ENCODE data around the gene STAMBPL1.

Gene STAMBPL1

GRCh38 chr10:88911851-88912250, 31.8 kb downstream of the STAMBPL1 start:
- Histone ChIP-seq H3K9me3 (ENCODE audit: insufficient read depth, low read depth, low read length) (no peaks in the 10 kb centered on the region), H3K36me3 (ENCODE audit: insufficient read depth, low read length) (no peaks in the 10 kb centered on the region), H3K4me1 (ENCODE audit: insufficient read depth, low read length) (peaks cover 4% of the 10 kb centered on the region; the same call in 1 of the 2 replicates), H3K9ac (ENCODE audit: low read depth, low read length) (no peak overlapping the region), H3K27ac (ENCODE audit: low read depth, low read length) (no peak overlapping the region), H3K27me3 (ENCODE audit: insufficient read depth, low read length) (no peaks in the 10 kb centered on the region), H3K4me3 (ENCODE audit: low read length) (no peak overlapping the region)
- 93% methylated on average over 3 of the region's 3 CpGs for WGBS

DNA sequence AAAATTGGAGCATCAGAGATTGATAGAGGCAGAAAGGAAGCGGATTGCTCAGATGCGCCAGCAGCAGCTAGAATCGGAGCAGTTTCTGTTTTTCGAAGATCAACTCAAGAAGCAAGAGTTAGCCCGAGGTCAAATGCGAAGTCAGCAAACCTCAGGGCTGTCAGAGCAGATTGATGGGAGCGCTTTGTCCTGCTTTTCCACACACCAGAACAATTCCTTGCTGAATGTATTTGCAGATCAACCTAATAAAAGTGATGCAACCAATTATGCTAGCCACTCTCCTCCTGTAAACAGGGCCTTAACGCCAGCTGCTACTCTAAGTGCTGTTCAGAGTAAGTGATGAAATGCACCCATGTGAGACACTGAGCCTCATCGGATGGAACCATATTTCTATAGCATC, 33.1 kb downstream of the STAMBPL1 start:
- no peaks in the 10 kb centered on the region for H3K9me3 ChIP-seq (ENCODE audit: insufficient read depth, low read depth, low read length)
- H3K27ac ChIP-seq (ENCODE audit: low read depth, low read length), result no peak overlapping the region
- no peak overlapping the region for H3K4me3 ChIP-seq (ENCODE audit: low read length)
- H3K36me3 ChIP-seq (ENCODE audit: insufficient read depth, low read length), result no peaks in the 10 kb centered on the region
- no peak overlapping the region for H3K9ac ChIP-seq (ENCODE audit: low read depth, low read length)
- 94% methylated on average over 9 of the region's 9 CpGs for WGBS
- H3K4me1 ChIP-seq (ENCODE audit: insufficient read depth, low read length), result peaks cover 2% of the 10 kb centered on the region; the same call in 1 of the 2 replicates
- no peaks in the 10 kb centered on the region for H3K27me3 ChIP-seq (ENCODE audit: insufficient read depth, low read length)

- no peaks in the 10 kb centered on the region for H3K4me1 ChIP-seq (ENCODE audit: insufficient read depth, low read length)
- H3K27ac ChIP-seq (ENCODE audit: low read depth, low read length), result no peak overlapping the region
- WGBS, result 88% methylated on average over 5 of the region's 5 CpGs
- no peaks in the 10 kb centered on the region for H3K9me3 ChIP-seq (ENCODE audit: insufficient read depth, low read depth, low read length)
- H3K36me3 ChIP-seq (ENCODE audit: insufficient read depth, low read length), result no peaks in the 10 kb centered on the region
- no peak overlapping the region for H3K4me3 ChIP-seq (ENCODE audit: low read length)
- H3K27me3 ChIP-seq (ENCODE audit: insufficient read depth, low read length), result no peaks in the 10 kb centered on the region
- H3K9ac ChIP-seq (ENCODE audit: low read depth, low read length), result no peak overlapping the region
These were observed 33.7 kb downstream of the STAMBPL1 start for GRCh38 chr10:88913788-88914187.

DNA sequence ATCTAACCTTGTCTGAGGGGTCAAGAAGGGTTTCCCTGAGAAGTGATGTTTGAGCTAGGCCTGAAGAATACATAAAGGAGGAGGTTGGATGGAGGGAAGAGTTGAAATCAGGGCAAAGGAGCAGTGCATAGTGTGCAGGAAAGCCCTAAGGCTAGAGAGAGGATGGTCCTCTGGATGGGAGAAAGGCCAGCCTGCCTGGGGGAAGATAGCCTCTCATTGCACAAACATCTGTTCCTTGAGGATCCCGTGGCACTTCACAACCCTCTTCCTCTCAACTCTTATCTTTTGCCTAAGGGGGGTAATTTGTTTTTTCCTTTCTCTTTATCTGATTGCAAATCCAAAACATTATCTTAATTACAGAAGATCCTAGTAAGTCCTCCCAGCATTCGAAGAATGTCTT, 35.7 kb downstream of the STAMBPL1 start:
- no peaks in the 10 kb centered on the region for H3K36me3 ChIP-seq (ENCODE audit: insufficient read depth, low read length)
- no peaks in the 10 kb centered on the region for H3K9me3 ChIP-seq (ENCODE audit: insufficient read depth, low read depth, low read length)
- H3K9ac ChIP-seq (ENCODE audit: low read depth, low read length), result no peak overlapping the region
- H3K4me3 ChIP-seq (ENCODE audit: low read length), result no peak overlapping the region
- H3K27ac ChIP-seq (ENCODE audit: low read depth, low read length), result no peak overlapping the region
- no peaks in the 10 kb centered on the region for H3K27me3 ChIP-seq (ENCODE audit: insufficient read depth, low read length)
- H3K4me1 ChIP-seq (ENCODE audit: insufficient read depth, low read length), result no peaks in the 10 kb centered on the region
- WGBS, result no CpG with 5 or more reads among the region's 2 CpGs

DNA sequence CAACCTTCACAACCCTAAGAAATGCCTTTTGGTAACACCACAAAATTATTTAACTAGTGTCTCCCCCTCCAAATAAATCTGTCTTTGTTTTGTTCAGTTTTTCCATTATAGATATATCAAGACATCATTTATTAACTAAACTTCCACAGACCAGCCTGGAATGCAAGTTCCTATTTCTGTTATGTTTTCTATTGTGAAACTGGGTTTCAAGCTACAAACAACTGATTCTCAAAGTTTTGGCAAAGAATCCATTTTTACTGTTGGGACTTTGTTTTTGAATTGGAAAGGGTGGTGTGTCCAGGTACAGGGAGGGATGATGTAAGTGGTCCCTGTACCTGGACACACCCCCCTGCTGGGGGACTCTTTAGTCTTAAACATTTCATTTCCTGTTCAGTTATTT, 36.2 kb downstream of the STAMBPL1 start:
- H3K27ac ChIP-seq (ENCODE audit: low read depth, low read length), result no peak overlapping the region
- H3K27me3 ChIP-seq (ENCODE audit: insufficient read depth, low read length), result no peaks in the 10 kb centered on the region
- no peaks in the 10 kb centered on the region for H3K4me1 ChIP-seq (ENCODE audit: insufficient read depth, low read length)
- no peak overlapping the region for H3K4me3 ChIP-seq (ENCODE audit: low read length)
- H3K9me3 ChIP-seq (ENCODE audit: insufficient read depth, low read depth, low read length), result no peaks in the 10 kb centered on the region
- H3K9ac ChIP-seq (ENCODE audit: low read depth, low read length), result no peak overlapping the region
- H3K36me3 ChIP-seq (ENCODE audit: insufficient read depth, low read length), result no peaks in the 10 kb centered on the region

- Histone ChIP-seq H3K27me3 (ENCODE audit: insufficient read depth, low read length) (no peaks in the 10 kb centered on the region), H3K9me3 (ENCODE audit: insufficient read depth, low read depth, low read length) (no peaks in the 10 kb centered on the region), H3K4me1 (ENCODE audit: insufficient read depth, low read length) (no peaks in the 10 kb centered on the region), H3K9ac (ENCODE audit: low read depth, low read length) (no peak overlapping the region), H3K27ac (ENCODE audit: low read depth, low read length) (no peak overlapping the region), H3K36me3 (ENCODE audit: insufficient read depth, low read length) (no peaks in the 10 kb centered on the region), H3K4me3 (ENCODE audit: low read length) (no peak overlapping the region)
- WGBS, result 90% methylated on average over 3 of the region's 3 CpGs
These were observed 36.9 kb downstream of the STAMBPL1 start for GRCh38 chr10:88916986-88917385.

DNA sequence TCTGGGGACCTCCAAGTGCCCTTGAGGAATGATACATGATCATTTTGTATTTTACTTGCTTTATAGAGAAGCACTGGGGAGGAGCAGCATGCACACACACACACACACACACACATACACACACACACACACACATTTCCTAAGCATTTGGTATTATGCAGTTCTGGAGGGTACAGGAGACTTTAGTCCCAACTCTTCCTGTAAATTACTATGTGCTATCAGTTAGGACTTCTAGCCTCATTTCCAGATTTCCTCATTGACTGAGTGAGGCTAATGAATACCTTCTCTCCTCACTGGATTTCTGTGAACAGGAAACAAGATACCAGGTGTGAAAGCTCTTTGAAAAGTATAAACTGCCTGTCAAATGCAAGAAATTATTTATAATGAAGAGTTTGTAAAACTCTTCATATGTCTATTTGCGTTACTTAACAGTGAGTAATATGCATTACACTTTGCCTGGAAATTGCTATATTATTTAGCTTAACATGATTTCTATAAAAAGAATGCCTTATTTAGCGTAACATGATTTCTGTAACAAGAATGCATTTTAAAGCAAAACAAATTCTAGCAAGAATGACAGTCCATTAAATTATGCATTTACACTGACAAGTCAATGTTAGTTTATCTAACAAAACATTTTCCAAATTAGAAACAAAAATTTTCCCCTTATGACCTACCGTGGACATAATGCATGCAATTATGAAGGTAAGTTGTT, 38.3 kb downstream of the STAMBPL1 start:
- Histone ChIP-seq H3K4me3 (ENCODE audit: low read length) (no peak overlapping the region), H3K9me3 (ENCODE audit: insufficient read depth, low read depth, low read length) (no peaks in the 10 kb centered on the region), H3K27ac (ENCODE audit: low read depth, low read length) (no peak overlapping the region), H3K4me1 (ENCODE audit: insufficient read depth, low read length) (no peaks in the 10 kb centered on the region), H3K9ac (ENCODE audit: low read depth, low read length) (no peak overlapping the region), H3K27me3 (ENCODE audit: insufficient read depth, low read length) (no peaks in the 10 kb centered on the region), H3K36me3 (ENCODE audit: insufficient read depth, low read length) (no peaks in the 10 kb centered on the region)
- 100% methylated on average over 1 of the region's 3 CpGs for WGBS

GRCh38 chr10:88919041-88919440, 39.0 kb downstream of the STAMBPL1 start:
- no peak overlapping the region for H3K9ac ChIP-seq (ENCODE audit: low read depth, low read length)
- H3K4me3 ChIP-seq (ENCODE audit: low read length), result no peak overlapping the region
- H3K27ac ChIP-seq (ENCODE audit: low read depth, low read length), result no peak overlapping the region
- no peaks in the 10 kb centered on the region for H3K27me3 ChIP-seq (ENCODE audit: insufficient read depth, low read length)
- H3K9me3 ChIP-seq (ENCODE audit: insufficient read depth, low read depth, low read length), result no peaks in the 10 kb centered on the region
- WGBS, result no CpG with 5 or more reads among the region's 1 CpG
- H3K4me1 ChIP-seq (ENCODE audit: insufficient read depth, low read length), result no peaks in the 10 kb centered on the region
- no peaks in the 10 kb centered on the region for H3K36me3 ChIP-seq (ENCODE audit: insufficient read depth, low read length)

GRCh38 chr10:88920198-88920597, 40.2 kb downstream of the STAMBPL1 start:
- Histone ChIP-seq H3K27me3 (ENCODE audit: insufficient read depth, low read length) (no peaks in the 10 kb centered on the region), H3K9me3 (ENCODE audit: insufficient read depth, low read depth, low read length) (no peaks in the 10 kb centered on the region), H3K4me1 (ENCODE audit: insufficient read depth, low read length) (no peaks in the 10 kb centered on the region), H3K36me3 (ENCODE audit: insufficient read depth, low read length) (no peaks in the 10 kb centered on the region), H3K9ac (ENCODE audit: low read depth, low read length) (no peak overlapping the region), H3K4me3 (ENCODE audit: low read length) (no peak overlapping the region), H3K27ac (ENCODE audit: low read depth, low read length) (no peak overlapping the region)
- 50% methylated on average over 2 of the region's 2 CpGs for WGBS

GRCh38 chr10:88920986-88921593, 41.0 kb downstream of the STAMBPL1 start:
- no peak overlapping the region for H3K27ac ChIP-seq (ENCODE audit: low read depth, low read length)
- H3K27me3 ChIP-seq (ENCODE audit: insufficient read depth, low read length), result no peaks in the 10 kb centered on the region
- H3K9me3 ChIP-seq (ENCODE audit: insufficient read depth, low read depth, low read length), result no peaks in the 10 kb centered on the region
- H3K9ac ChIP-seq (ENCODE audit: low read depth, low read length), result no peak overlapping the region
- no peaks in the 10 kb centered on the region for H3K36me3 ChIP-seq (ENCODE audit: insufficient read depth, low read length)
- 96% methylated on average over 3 of the region's 3 CpGs for WGBS
- H3K4me1 ChIP-seq (ENCODE audit: insufficient read depth, low read length), result no peaks in the 10 kb centered on the region
- H3K4me3 ChIP-seq (ENCODE audit: low read length), result no peak overlapping the region

- WGBS, result 96% methylated on average over 2 of the region's 2 CpGs
- Histone ChIP-seq H3K9ac (ENCODE audit: low read depth, low read length) (no peak overlapping the region), H3K36me3 (ENCODE audit: insufficient read depth, low read length) (no peaks in the 10 kb centered on the region), H3K9me3 (ENCODE audit: insufficient read depth, low read depth, low read length) (no peaks in the 10 kb centered on the region), H3K27me3 (ENCODE audit: insufficient read depth, low read length) (no peaks in the 10 kb centered on the region), H3K4me1 (ENCODE audit: insufficient read depth, low read length) (peaks cover 4% of the 10 kb centered on the region; the same call in 1 of the 2 replicates), H3K4me3 (ENCODE audit: low read length) (no peak overlapping the region), H3K27ac (ENCODE audit: low read depth, low read length) (no peak overlapping the region)
These were observed 42.0 kb downstream of the STAMBPL1 start for GRCh38 chr10:88922041-88922440.
